Naive B cell (primary cell): ENCODE data around the gene C20orf96. TPM values are rescaled to one million over a fixed set of nuclear protein-coding genes. Genes with fewer than 3 reads are reported as not detected.

Source experiments
- ATAC-seq, 2 donors: fragments of 150-1000 bp; cut with Tn5 transposase; 2 replicates each; pipeline ENCODE4 v1.10.0; 2021; ENCODE audit warnings: low read depth in 2 of 2, mild to moderate bottlenecking in 2 of 2, moderate library complexity in 2 of 2
- DNase-seq: peaks from one replicate; pipeline ENCODE4 v3.0.0; 2022
- H3K27ac Mint-ChIP-seq, 6 donors: one replicate each; pipeline ENCODE4 v1.8.0; 2020 to 2022; ENCODE audit warnings: mild to moderate bottlenecking in 6 of 6, mixed read lengths in 6 of 6, moderate library complexity in 5 of 6, inconsistent platforms in 2 of 6
- H3K27me3 Mint-ChIP-seq, 3 donors: one replicate each; pipeline ENCODE4 v1.8.0; 2021 to 2022; ENCODE audit warnings: mixed read lengths in 3 of 3, mild to moderate bottlenecking in 1 of 3
- H3K36me3 Mint-ChIP-seq, 2 donors: one replicate each; pipeline ENCODE4 v1.8.0; 2020 to 2022; ENCODE audit warnings: mixed read lengths in 2 of 2, inconsistent platforms in 1 of 2, mild to moderate bottlenecking in 1 of 2
- H3K4me1 Mint-ChIP-seq, 3 donors: one replicate each; pipeline ENCODE4 v1.8.0; 2020 to 2022; ENCODE audit warnings: mixed read lengths in 3 of 3, inconsistent platforms in 1 of 3, mild to moderate bottlenecking in 1 of 3, moderate library complexity in 1 of 3
- H3K4me3 Mint-ChIP-seq, 8 donors: one replicate each; pipeline ENCODE4 v1.8.0; 2020 to 2022; ENCODE audit warnings: mild to moderate bottlenecking in 8 of 8, mixed read lengths in 8 of 8, moderate library complexity in 8 of 8, inconsistent platforms in 2 of 8
- H3K9me3 Mint-ChIP-seq, 7 donors: one replicate each; pipeline ENCODE4 v1.8.0; 2020 to 2022; ENCODE audit warnings: mixed read lengths in 7 of 7, mild to moderate bottlenecking in 5 of 7, inconsistent platforms in 2 of 7, moderate library complexity in 1 of 7
- polyA plus RNA-seq, 6 donors: library from polyadenylated mRNA; unstranded; fragments of 300-500 nt; fragmentation: Illumina TruSeq; gene quantifications; one replicate each; pipeline ENCODE4 v1.2.3, GENCODE V29; 2021; ENCODE audit warnings: low read depth in 6 of 6

C20orf96 gene
- polyA plus RNA-seq, 6 donors from 2014 or later, result 0.18 to 1.4 (median 0.37) TPM

GRCh38 chr20:286508-286907, 4.0 kb downstream of the C20orf96 start:
- peaks cover 0 to 5% (median 1%) of the 10 kb centered on the region in 3 donors for H3K4me1 Mint-ChIP-seq
- H3K9me3 Mint-ChIP-seq, result no peaks in the 10 kb centered on the region
- H3K27me3 Mint-ChIP-seq, result no peaks in the 10 kb centered on the region
- ATAC-seq (no peak), DNase-seq (no peak)
- no peaks in the 10 kb centered on the region for H3K36me3 Mint-ChIP-seq
- no peak overlapping the region for H3K4me3 Mint-ChIP-seq
- H3K27ac Mint-ChIP-seq, result no peak overlapping the region

GRCh38 chr20:284172-284571, 6.4 kb downstream of the C20orf96 start:
- Mint-ChIP-seq H3K4me1 (peaks cover 2 to 5% (median 4%) of the 10 kb centered on the region in 3 donors), H3K9me3 (no peaks in the 10 kb centered on the region), H3K27me3 (no peaks in the 10 kb centered on the region), H3K36me3 (no peaks in the 10 kb centered on the region), H3K27ac (no peak overlapping the region), H3K4me3 (no peak overlapping the region)
- ATAC-seq (no peak), DNase-seq (no peak)

GRCh38 chr20:278607-279571, 11.7 kb downstream of the C20orf96 start:
- ATAC-seq, result peak; percentile 33 to 55
- Mint-ChIP-seq H3K27me3 (no peaks in the 10 kb centered on the region), H3K27ac (peak overlapping the region in 1 of 6 donors; percentile 37), H3K36me3 (peaks cover 0 to 10% of the 10 kb centered on the region in 2 donors), H3K4me3 (peak overlapping the region in 4 of 8 donors; percentile 29 to 77 (median 60)), H3K9me3 (no peaks in the 10 kb centered on the region), H3K4me1 (peaks cover 5 to 7% (median 5%) of the 10 kb centered on the region in 3 donors)
- DNase-seq, result no peak

- no peaks in the 10 kb centered on the region for H3K9me3 Mint-ChIP-seq
These were observed 12.4 kb downstream of the C20orf96 start for GRCh38 chr20:278181-278580.

GRCh38 chr20:277496-277781, 13.1 kb downstream of the C20orf96 start:
- H3K4me1 Mint-ChIP-seq, result peaks cover 5 to 7% (median 5%) of the 10 kb centered on the region in 3 donors
- no peaks in the 10 kb centered on the region for H3K9me3 Mint-ChIP-seq
- H3K36me3 Mint-ChIP-seq, result peaks cover 0 to 10% of the 10 kb centered on the region in 2 donors
- DNase-seq (no peak), ATAC-seq (no peak)
- H3K27ac Mint-ChIP-seq, result no peak overlapping the region
- peak overlapping the region in 1 of 8 donors; percentile 47 for H3K4me3 Mint-ChIP-seq
- H3K27me3 Mint-ChIP-seq, result no peaks in the 10 kb centered on the region

More at GRCh38 chr20:278181-278580, 12.4 kb downstream of the C20orf96 start:
- H3K36me3 Mint-ChIP-seq, result peaks cover 0 to 10% of the 10 kb centered on the region in 2 donors
- H3K4me3 Mint-ChIP-seq, result peak overlapping the region in 1 of 8 donors; percentile 77
- ATAC-seq, result no peak
- peaks cover 5 to 7% (median 5%) of the 10 kb centered on the region in 3 donors for H3K4me1 Mint-ChIP-seq
- H3K27ac Mint-ChIP-seq, result peak overlapping the region in 2 of 6 donors; percentile 37 to 39
- no peak for DNase-seq
- H3K27me3 Mint-ChIP-seq, result no peaks in the 10 kb centered on the region

- Mint-ChIP-seq H3K27ac (peak overlapping the region in 1 of 6 donors; percentile 57), H3K4me1 (peaks cover 5 to 7% (median 5%) of the 10 kb centered on the region in 3 donors), H3K9me3 (no peaks in the 10 kb centered on the region), H3K36me3 (peaks cover 0 to 10% of the 10 kb centered on the region in 2 donors), H3K27me3 (no peaks in the 10 kb centered on the region), H3K4me3 (no peak overlapping the region)
- DNase-seq, result no peak
- ATAC-seq, result no peak
These were observed 13.7 kb downstream of the C20orf96 start for GRCh38 chr20:276620-277495.

- DNase-seq (no peak), ATAC-seq (no peak)
- Mint-ChIP-seq H3K4me1 (peaks cover 0 to 5% (median 3%) of the 10 kb centered on the region in 3 donors), H3K27me3 (no peaks in the 10 kb centered on the region), H3K27ac (no peak overlapping the region), H3K4me3 (no peak overlapping the region), H3K9me3 (no peaks in the 10 kb centered on the region), H3K36me3 (peaks cover 0 to 10% of the 10 kb centered on the region in 2 donors)
These were observed 14.8 kb downstream of the C20orf96 start for GRCh38 chr20:275791-276190.

GRCh38 chr20:273884-274283, 16.7 kb downstream of the C20orf96 start:
- Mint-ChIP-seq H3K4me3 (no peak overlapping the region), H3K27ac (no peak overlapping the region), H3K9me3 (no peaks in the 10 kb centered on the region), H3K36me3 (peaks cover 0 to 10% of the 10 kb centered on the region in 2 donors), H3K27me3 (no peaks in the 10 kb centered on the region), H3K4me1 (peaks cover 0 to 3% (median 3%) of the 10 kb centered on the region in 3 donors)
- DNase-seq (no peak), ATAC-seq (no peak)

- H3K9me3 Mint-ChIP-seq, result no peaks in the 10 kb centered on the region
- DNase-seq (no peak), ATAC-seq (no peak)
- H3K36me3 Mint-ChIP-seq, result peaks cover 0 to 10% of the 10 kb centered on the region in 2 donors
- H3K27me3 Mint-ChIP-seq, result no peaks in the 10 kb centered on the region
- no peak overlapping the region for H3K4me3 Mint-ChIP-seq
- H3K4me1 Mint-ChIP-seq, result no peaks in the 10 kb centered on the region
- peak overlapping the region in 2 of 6 donors; percentile 43 to 56 for H3K27ac Mint-ChIP-seq
These were observed 17.8 kb downstream of the C20orf96 start for GRCh38 chr20:272718-273117.

GRCh38 chr20:271528-271927, 19.0 kb downstream of the C20orf96 start:
- Mint-ChIP-seq H3K27me3 (peaks cover 0 to under 1% (median 0%) of the 10 kb centered on the region in 3 donors), H3K9me3 (no peaks in the 10 kb centered on the region), H3K4me1 (peaks cover 5 to 7% (median 7%) of the 10 kb centered on the region in 3 donors), H3K36me3 (peaks cover 0 to 8% of the 10 kb centered on the region in 2 donors), H3K4me3 (no peak overlapping the region), H3K27ac (peak overlapping the region in 1 of 6 donors; percentile 15)
- no peak for ATAC-seq
- DNase-seq, result no peak

- Mint-ChIP-seq H3K36me3 (peaks cover 0 to 4% of the 10 kb centered on the region in 2 donors), H3K9me3 (no peaks in the 10 kb centered on the region), H3K4me1 (peaks cover 8 to 11% (median 11%) of the 10 kb centered on the region in 3 donors), H3K4me3 (no peak overlapping the region), H3K27ac (peak overlapping the region in 1 of 6 donors; percentile 15), H3K27me3 (peaks cover 0 to 4% (median 0%) of the 10 kb centered on the region in 3 donors)
- no peak for ATAC-seq
- DNase-seq, result no peak
These were observed 19.5 kb downstream of the C20orf96 start for GRCh38 chr20:271069-271468.

- Mint-ChIP-seq H3K27me3 (peaks cover 0 to 4% (median 0%) of the 10 kb centered on the region in 3 donors), H3K4me3 (no peak overlapping the region), H3K27ac (peak overlapping the region in 2 of 6 donors; percentile 42 to 57), H3K36me3 (no peaks in the 10 kb centered on the region), H3K4me1 (peaks cover 8 to 11% (median 11%) of the 10 kb centered on the region in 3 donors), H3K9me3 (no peaks in the 10 kb centered on the region)
- no peak for DNase-seq
- ATAC-seq, result no peak
These were observed 20.0 kb downstream of the C20orf96 start for GRCh38 chr20:270517-270916.
